GM19324 (cell line): Measurements from ENCODE around the gene SSNA1.

Experiments
- ATAC-seq: cut with Tn5 transposase; IDR thresholded peaks from one replicate; pipeline ENCODE4 v1.9.1; 2021; ENCODE audit warnings: mild to moderate bottlenecking, moderate library complexity; ENCODE audit not compliant: unreplicated experiment, low FRiP score

SSNA1 gene

GRCh38 chr9:137188490-137189296 lies at the start of gene SSNA1, which contains the start of gene ANAPC2:
TSS of gene SSNA1 (plus strand) at chr9:137188676. CDS start at chr9:137188727, 51 bp downstream.
TSS of gene ANAPC2 (minus strand) at chr9:137188560. CDS start at chr9:137188532, 28 bp downstream.
- ATAC-seq, result peak; percentile 86

GRCh38 chr9:137138722-137139467 lies 49.6 kb upstream of the SSNA1 start, which contains the start of gene GRIN1:
TSS of gene GRIN1 (plus strand) at chr9:137139154. CDS start at chr9:137139487, 333 bp downstream.
- no peak for ATAC-seq

- no peak for ATAC-seq
These were observed 48.9 kb upstream of the SSNA1 start for GRCh38 chr9:137139468-137140150.

- no peak for ATAC-seq
These were observed 48.1 kb upstream of the SSNA1 start for GRCh38 chr9:137140151-137141012.

- ATAC-seq, result no peak
These were observed 47.2 kb upstream of the SSNA1 start for GRCh38 chr9:137141050-137141810.

GRCh38 chr9:137141976-137142936 lies 46.2 kb upstream of the SSNA1 start:
- no peak for ATAC-seq

- no peak for ATAC-seq
These were observed 45.0 kb upstream of the SSNA1 start for GRCh38 chr9:137143459-137143858.

GRCh38 chr9:137145731-137146526 lies 42.5 kb upstream of the SSNA1 start:
- ATAC-seq, result no peak

- ATAC-seq, result no peak
These were observed 42.0 kb upstream of the SSNA1 start for GRCh38 chr9:137146527-137146918.

- no peak for ATAC-seq
These were observed 41.2 kb upstream of the SSNA1 start for GRCh38 chr9:137147091-137147792.

GRCh38 chr9:137147793-137148160 lies 40.7 kb upstream of the SSNA1 start:
- ATAC-seq, result no peak

GRCh38 chr9:137148242-137148641 lies 40.2 kb upstream of the SSNA1 start:
- ATAC-seq, result no peak

GRCh38 chr9:137148661-137149060 lies 39.8 kb upstream of the SSNA1 start:
- no peak for ATAC-seq

GRCh38 chr9:137149363-137149762 lies 39.1 kb upstream of the SSNA1 start:
- no peak for ATAC-seq

- no peak for ATAC-seq
These were observed 38.4 kb upstream of the SSNA1 start for GRCh38 chr9:137149942-137150616.
